Measurements from ENCODE around the gene CFAP107. TPM values are rescaled to one million over a fixed set of nuclear protein-coding genes. Genes with fewer than 3 reads are reported as not detected.

CFAP107 gene
- total and polyA plus RNA-seq, 2 experiments from 2014 or later, result 0.07 TPM; not detected in 1

DNA sequence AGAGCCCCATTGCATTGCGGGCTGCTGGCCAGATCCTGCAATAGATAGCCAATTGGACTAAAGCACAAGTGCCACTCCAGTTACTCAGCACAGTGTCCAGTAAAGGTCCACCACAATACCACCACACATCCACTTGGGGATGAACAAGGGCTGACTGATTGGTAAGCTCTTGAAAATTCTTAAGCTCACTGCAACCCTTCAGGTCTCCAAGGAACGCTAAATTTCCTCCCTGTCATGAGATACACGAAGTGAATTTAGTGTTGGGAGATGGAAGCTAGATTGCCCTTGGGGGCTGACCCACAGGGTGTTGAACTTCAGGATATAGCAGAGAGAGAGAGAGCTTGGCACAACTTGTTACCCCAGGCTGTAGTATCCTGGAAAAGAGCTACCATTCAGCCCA, 39.9 kb upstream of the CFAP107 start:
- no peaks in the 10 kb centered on the region for H3K27me3 ChIP-seq (ENCODE audit: insufficient read depth)
- H3K4me2 ChIP-seq, result no peak overlapping the region
- H3F3A ChIP-seq (replicated peaks; ENCODE audit: low read depth), result no peaks in the 10 kb centered on the region
- no peak overlapping the region for H3K4me3 ChIP-seq
- H2AFZ ChIP-seq, result no peak overlapping the region
- H3K27ac ChIP-seq (ENCODE audit: low read depth), result no peak overlapping the region
- 0 out of 2 replicates have a peak, but pooled peaks cover 2% of the 10 kb centered on the region for H3K4me1 ChIP-seq (ENCODE audit: insufficient read depth)
- no peaks in the 10 kb centered on the region for H4K20me1 ChIP-seq (replicated peaks; ENCODE audit: insufficient read depth)
- Mint-ChIP-seq H3K4me3 (no peak overlapping the region), H3K4me1 (no peaks in the 10 kb centered on the region), H3K27ac (no peak overlapping the region), H3K36me3 (ENCODE audit: low read depth) (peaks cover 18% of the 10 kb centered on the region; the same call in 2 of the 3 replicates), H3K9me3 (peaks cover 23% of the 10 kb centered on the region), H3K27me3 (ENCODE audit: insufficient read depth, low read depth, poor library complexity) (peaks cover 2% of the 10 kb centered on the region)
- peaks cover 15% of the 10 kb centered on the region for H3K9me2 ChIP-seq (ENCODE audit: insufficient read depth)
- no peaks in the 10 kb centered on the region for H3K79me2 ChIP-seq (replicated peaks; ENCODE audit: insufficient read depth)
- DNase-seq (ENCODE audit: low spot score), result no peak
- TF ChIP-seq ZNF462 (CRISPR knock-in tag; IDR thresholded peaks at IDR 0.05), result no peak
- no peak for TF ChIP-seq ZNF114 (CRISPR knock-in tag; IDR thresholded peaks at IDR 0.05)
- no peak for TF ChIP-seq STAT1 (IDR thresholded peaks at IDR 0.05; ENCODE audit: unreplicated experiment)
- no peak for TF ChIP-seq ZNF331 (CRISPR knock-in tag; IDR thresholded peaks at IDR 0.05; ENCODE audit: low read depth)
- TF ChIP-seq CREB1 (CRISPR knock-in tag; IDR thresholded peaks at IDR 0.05; ENCODE audit: low read depth), result no peak
- no peak for TF ChIP-seq CTCF (conservative IDR thresholded peaks at IDR 0.05; ENCODE audit: low read depth in 2 of 2)
- TF ChIP-seq, protein P1, sequence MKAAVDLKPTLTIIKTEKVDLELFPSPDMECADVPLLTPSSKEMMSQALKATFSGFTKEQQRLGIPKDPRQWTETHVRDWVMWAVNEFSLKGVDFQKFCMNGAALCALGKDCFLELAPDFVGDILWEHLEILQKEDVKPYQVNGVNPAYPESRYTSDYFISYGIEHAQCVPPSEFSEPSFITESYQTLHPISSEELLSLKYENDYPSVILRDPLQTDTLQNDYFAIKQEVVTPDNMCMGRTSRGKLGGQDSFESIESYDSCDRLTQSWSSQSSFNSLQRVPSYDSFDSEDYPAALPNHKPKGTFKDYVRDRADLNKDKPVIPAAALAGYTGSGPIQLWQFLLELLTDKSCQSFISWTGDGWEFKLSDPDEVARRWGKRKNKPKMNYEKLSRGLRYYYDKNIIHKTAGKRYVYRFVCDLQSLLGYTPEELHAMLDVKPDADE (IDR thresholded peaks at IDR 0.05), result no peak
- TF ChIP-seq EZH2phosphoT487 (IDR thresholded peaks at IDR 0.05; ENCODE audit: unreplicated experiment), result no peak
- no peak for TF ChIP-seq EZH2 (IDR thresholded peaks at IDR 0.05; ENCODE audit: low read depth, unreplicated experiment)
- no peak for TF ChIP-seq POLR2AphosphoS5 (IDR thresholded peaks at IDR 0.05; ENCODE audit: low read depth)
- TF ChIP-seq JUNB (IDR thresholded peaks at IDR 0.05; ENCODE audit: unreplicated experiment), result no peak
- TF ChIP-seq, protein P2, sequence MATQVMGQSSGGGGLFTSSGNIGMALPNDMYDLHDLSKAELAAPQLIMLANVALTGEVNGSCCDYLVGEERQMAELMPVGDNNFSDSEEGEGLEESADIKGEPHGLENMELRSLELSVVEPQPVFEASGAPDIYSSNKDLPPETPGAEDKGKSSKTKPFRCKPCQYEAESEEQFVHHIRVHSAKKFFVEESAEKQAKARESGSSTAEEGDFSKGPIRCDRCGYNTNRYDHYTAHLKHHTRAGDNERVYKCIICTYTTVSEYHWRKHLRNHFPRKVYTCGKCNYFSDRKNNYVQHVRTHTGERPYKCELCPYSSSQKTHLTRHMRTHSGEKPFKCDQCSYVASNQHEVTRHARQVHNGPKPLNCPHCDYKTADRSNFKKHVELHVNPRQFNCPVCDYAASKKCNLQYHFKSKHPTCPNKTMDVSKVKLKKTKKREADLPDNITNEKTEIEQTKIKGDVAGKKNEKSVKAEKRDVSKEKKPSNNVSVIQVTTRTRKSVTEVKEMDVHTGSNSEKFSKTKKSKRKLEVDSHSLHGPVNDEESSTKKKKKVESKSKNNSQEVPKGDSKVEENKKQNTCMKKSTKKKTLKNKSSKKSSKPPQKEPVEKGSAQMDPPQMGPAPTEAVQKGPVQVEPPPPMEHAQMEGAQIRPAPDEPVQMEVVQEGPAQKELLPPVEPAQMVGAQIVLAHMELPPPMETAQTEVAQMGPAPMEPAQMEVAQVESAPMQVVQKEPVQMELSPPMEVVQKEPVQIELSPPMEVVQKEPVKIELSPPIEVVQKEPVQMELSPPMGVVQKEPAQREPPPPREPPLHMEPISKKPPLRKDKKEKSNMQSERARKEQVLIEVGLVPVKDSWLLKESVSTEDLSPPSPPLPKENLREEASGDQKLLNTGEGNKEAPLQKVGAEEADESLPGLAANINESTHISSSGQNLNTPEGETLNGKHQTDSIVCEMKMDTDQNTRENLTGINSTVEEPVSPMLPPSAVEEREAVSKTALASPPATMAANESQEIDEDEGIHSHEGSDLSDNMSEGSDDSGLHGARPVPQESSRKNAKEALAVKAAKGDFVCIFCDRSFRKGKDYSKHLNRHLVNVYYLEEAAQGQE (IDR thresholded peaks at IDR 0.05; ENCODE audit: unreplicated experiment), result no peak
- TF ChIP-seq NANOG (IDR thresholded peaks at IDR 0.05; ENCODE audit: borderline replicate concordance), result no peak
- no peaks in the 10 kb centered on the region; the same call in 1 of the 2 replicates for H3K36me3 ChIP-seq (ENCODE audit: insufficient read depth)
- no peak for ATAC-seq
